Stimulated activated CD4-positive, alpha-beta T cell treated with anti-CD3 and anti-CD28 coated beads, Interleukin-4, amount 100 ng/mL, for 24 hours (primary cell): ENCODE measurements around the gene GALC.

ENCODE experiments used
- DNase-seq: peaks from one replicate; pipeline ENCODE4 v3.0.0-alpha.2; 2020

Gene GALC

DNA sequence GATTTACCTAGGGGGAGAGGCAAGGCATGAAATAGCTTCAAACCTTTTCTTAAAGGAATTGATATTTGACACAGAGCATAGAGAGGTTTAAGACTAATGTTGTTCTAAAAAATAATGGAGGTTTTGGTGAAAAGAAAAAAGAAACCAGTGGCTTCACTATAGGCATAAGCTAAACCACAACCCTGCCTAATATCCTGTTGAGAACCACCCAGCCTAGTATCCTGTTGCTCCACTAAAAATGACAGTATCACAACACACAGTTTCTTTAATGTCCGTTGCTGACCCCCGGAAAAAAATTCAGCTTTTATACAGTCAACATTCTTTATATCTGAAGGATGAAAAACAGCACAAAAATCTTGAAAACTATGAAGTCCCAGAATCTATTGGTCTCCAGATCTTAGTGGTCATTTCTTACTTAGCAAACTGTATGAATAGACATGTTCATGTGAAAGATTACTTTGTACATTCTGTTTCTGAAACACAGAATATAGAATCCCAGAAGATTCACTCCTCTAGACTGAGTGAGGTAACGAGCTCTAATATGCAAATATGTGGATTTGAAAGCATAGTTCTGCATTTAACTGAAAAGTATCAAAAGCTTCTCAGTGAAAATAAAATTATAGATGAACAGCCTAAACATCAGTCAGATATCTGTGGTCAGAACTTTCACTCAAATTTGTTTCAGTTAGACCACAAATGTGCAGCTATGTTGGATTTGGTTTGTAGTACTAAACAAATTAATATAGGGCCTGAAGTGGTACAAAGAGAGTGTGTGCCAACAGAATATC is 40.5 kb downstream of the GALC start:
- no peak for DNase-seq

DNA sequence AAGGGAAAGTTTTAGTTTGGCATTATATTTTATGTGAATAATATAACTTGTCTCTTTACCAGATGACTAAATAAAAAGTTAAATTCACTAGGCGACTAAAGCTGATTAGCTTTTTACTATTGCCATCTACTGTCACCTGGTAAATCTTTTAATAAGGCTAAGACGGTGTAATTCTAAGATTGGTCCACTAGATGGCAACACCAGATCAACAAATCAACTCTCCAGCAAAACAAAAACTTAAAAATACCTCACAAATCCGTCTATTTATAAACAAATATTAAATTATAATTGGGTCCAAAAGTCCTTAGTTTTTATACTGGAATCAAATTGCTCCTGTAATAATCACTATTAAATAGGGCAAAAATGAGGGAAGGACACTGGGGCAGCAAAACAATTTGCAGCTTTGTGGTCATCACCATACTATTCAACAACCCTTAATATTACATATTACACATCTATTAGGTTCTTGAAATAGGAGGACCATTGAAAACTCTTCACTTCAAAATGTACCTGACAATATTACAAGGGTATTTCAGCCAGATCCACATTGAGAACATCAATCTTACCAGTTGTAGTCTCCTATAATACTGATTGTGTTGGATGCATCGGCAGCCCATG is 47.9 kb downstream of the GALC start:
- DNase-seq = no peak

DNA sequence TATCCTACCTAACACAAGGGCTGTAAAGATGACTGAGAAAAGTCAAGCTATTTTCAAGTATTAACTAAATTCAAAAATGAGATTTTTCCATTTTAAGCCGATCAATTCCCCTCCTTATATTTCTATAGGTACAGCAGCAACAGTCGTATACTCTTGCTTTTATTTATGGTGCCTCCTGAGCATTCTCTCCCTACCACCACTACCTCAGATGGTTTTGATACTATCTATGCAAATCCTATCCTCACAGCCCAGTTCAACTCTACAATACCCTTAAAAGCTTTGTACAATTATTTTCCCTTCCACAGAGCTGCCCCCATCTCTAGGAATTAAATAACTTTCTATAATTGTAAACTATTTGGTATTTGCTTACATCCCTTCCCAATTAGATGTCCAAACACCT is 52.1 kb downstream of the GALC start:
- no peak for DNase-seq

DNA sequence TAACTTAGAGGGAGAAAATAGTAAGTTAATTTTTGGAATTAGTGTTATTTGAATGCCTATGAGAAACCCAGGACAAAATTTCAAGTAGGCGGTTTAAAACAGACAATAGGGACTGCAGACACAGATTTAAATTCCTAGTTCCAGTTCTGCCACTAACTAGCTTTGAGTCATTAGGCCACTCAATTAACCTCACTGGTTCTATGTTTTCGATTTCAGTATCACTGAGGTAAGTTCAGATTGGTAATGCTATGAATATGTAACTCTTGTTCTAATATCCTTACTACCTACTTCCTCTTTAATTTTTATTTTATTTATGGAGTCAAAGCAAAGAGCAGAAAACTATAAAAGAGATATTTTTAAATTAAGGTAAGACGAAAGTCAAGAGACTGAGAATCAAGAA is 52.6 kb downstream of the GALC start:
- DNase-seq = no peak

DNA sequence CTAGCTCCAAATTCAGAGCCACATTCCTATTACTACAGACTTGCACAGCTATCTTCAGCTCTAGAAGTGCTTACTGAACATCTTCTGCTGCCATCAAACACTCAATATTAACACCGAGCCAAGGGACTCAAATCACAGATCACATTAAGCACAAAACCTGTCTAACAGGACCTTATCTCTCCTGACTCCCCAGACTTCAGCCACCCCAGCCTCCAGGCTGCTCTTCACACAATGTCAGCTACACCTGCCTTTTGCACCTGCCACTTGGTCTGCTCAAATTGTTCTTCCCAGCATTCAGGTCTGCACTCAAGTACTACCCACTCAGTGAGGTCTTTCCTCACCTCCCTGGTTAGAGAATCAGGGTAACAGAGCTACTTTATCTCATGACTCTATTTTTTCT is 57.1 kb downstream of the GALC start:
- DNase-seq = no peak

DNA sequence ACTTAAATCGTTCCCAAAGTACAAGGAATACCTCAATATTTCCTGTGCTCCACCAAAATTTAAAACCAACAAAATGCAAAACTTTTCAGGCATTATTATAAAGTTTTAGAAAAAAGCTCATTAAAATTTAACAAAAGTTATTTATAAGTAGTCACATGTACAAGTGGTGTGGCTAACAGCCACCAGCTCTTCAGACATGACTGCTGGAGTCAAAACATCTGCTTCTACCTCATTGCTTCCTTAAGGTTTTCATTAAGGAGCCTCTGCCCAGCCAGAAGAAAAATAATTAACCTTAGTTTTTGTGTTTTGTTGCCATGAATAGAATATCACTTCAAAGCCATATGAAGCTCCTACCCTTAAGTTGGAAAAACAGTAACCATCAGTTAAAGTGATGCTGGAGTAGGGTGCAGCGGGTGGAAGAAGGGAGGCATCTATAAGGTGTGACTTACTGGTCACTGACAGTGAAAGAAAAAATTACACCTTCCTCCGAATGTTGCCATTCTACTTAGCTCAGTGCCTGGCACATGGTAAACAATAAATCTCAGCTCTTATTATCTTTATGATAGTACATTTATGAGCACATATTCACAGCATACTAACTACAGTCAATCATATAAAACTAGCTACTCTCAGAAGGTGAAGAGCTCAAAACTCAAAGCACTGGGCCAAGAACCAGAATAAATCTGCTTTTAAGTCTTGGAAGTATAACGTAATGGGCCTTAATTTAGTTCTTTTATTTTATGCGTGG is 57.7 kb downstream of the GALC start:
- DNase-seq = no peak

DNA sequence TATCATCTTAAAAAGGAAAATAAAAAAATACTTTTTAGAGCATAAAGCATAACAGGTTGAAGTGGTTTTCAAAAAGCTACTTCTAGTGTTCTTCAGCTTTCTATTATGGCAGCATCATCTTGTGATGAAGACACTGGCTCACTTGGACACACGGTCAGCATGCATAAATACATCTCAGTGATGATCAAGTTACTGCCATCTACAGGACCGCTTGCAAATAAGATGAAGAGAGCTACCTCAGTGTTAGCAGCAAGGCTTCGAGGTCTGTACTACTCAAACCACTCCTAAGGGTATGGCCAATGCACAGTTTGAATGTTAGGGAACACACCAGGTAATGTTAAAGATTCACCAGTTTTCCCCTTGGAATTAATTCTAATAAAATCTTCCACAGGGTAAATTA is 58.8 kb downstream of the GALC start:
- no peak for DNase-seq

DNA sequence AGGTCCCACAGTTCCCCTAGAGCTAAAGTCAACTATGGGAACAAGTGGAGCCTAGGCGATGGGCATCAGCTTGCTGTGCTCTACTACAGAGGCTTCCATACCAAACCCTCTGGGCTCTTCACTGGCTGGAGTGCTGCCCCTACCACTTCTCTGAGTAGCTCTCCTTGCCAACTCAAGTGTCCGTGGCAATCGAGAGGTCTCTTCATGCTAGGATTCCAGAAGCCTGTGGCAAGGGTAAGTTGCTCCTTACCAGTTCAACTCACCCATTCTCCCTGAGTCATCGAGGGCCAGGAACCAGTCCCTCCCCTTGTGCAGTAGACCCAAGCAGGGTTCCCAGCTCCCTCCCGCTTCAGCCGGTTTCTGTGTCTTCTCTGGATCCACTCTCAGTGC is 76.1 kb downstream of the GALC start:
- no peak for DNase-seq

DNA sequence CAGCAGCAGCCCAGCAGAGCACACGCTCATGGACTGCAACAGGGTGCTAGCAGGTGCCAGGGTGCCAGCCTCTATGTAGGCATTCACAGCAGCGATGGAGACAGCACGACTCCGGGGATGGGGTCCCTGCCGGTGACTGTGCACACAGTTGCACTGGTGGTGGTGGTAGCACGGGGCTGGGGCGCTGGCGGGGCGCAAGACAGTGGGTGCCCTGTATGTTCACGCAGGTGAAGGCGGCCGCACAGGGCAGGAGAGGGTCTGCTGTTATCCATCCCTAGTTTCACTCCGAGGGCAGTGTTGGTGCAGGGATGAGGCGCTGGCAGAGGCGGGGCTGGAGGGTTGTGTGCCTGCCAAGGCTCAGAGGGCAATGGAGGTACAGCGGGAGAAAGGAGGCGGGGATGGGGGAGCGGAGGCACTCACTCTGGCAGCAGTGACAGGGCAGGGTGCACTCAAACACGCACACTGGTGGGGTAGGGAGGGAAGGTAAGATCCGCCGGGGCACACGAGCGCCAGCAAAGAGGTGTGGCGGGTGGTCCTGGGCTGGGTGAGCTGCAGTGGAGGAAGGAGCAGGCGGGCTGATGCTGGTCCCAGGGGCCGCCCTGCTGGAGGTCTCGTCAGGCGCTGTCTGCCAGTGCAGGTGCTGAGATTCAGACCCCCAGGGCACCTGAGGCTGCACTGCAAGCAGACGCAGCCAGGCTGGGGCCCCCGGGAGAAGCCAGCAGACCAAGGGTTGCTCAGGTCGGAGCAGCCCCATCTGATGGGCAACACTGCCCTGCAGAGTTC is 76.7 kb downstream of the GALC start:
- no peak for DNase-seq

DNA sequence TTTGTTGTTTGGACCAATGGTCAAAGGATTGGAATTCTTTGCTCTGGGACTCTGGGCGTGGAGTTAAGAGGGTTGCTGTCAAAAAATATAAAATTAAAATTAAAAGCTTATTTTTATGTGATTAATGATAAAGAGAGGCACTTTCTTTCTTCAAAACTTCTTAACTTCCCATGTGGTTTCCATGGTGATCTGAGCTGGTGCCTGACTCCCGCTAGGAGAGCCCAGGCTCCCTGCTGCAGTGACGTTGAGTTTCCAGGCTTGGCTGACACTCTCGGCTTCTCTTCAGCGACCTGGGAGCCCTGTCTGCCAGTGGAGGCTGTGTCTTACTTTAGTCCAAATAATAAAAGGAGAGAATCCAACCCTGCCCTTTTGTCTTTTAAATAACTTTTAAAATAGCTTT is 84.4 kb downstream of the GALC start:
- no peak for DNase-seq

DNA sequence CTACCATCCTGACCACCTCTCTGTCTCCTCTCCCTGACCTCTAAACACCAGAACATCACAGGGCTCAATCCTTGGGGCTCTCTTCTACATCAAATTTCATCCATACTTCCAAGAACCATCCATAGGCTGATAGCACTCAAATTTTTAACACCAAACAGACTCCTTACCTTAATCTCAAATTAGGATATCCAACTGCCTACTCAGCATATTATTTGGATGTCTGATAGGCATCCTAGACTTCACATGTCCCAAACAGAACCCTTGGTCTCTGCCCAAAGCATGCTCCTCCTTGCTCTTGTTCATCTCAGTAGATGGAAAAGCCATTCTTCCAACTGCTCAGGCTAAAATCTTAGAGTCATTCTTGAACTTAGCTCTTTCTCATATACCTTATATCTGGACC is 91.3 kb downstream of the GALC start:
- no peak for DNase-seq

DNA sequence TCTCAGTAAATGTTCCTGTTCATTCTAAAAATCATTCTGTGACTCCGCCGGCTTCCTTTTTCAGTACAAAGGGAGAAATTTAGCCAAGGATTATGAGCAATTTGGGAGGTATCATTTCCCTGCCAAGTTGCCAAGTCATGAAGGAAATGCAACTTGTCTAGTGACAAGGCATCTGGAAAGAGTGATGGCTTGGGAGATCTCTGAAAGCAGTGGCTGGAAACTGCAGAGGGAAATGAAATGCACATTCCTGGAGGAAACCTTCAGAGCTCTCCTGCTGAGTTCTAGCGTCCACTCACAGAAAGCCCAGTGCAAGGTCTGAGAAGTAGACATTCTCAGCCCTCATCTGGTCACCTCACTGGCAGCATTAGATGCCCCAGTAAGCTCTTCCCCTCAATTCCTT is 91.7 kb downstream of the GALC start:
- DNase-seq = no peak

DNA sequence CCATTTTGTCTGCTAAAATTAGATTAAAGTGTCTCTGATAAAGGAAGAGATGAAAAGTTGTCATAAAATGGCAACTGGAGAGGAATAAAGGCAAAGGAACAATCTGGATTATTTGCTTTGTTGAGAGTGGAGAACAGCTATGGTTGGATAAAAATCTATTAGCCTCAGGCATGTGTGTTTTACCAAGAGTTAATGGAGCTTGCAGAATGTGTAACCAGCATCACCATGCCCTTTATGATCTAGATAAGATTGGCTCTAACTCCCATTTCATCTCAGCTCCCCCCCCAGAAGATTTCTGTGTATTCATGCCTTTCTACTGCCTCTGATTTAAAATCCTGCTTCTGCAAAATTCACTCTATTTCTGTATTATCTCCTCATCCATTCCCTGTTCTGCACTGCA is 93.8 kb downstream of the GALC start:
- no peak for DNase-seq

DNA sequence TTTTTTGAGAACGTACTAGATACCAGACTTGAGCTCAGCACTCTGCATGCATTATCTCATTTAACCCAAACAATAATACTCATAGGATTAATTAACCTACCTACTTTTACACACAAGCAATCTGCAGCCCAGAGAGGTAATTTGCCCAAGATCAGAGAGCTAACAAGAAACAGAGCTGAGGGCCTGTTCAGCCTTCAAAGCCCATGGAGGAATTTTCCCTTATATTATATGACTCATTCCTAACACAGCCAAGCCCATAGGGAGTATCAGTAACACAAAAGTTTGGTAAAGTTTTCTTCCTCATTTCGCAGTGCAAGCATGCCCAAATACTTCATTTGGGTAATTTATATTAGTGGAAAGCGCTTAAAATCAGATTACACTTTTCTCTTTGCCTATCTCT is 94.7 kb downstream of the GALC start:
- no peak for DNase-seq

DNA sequence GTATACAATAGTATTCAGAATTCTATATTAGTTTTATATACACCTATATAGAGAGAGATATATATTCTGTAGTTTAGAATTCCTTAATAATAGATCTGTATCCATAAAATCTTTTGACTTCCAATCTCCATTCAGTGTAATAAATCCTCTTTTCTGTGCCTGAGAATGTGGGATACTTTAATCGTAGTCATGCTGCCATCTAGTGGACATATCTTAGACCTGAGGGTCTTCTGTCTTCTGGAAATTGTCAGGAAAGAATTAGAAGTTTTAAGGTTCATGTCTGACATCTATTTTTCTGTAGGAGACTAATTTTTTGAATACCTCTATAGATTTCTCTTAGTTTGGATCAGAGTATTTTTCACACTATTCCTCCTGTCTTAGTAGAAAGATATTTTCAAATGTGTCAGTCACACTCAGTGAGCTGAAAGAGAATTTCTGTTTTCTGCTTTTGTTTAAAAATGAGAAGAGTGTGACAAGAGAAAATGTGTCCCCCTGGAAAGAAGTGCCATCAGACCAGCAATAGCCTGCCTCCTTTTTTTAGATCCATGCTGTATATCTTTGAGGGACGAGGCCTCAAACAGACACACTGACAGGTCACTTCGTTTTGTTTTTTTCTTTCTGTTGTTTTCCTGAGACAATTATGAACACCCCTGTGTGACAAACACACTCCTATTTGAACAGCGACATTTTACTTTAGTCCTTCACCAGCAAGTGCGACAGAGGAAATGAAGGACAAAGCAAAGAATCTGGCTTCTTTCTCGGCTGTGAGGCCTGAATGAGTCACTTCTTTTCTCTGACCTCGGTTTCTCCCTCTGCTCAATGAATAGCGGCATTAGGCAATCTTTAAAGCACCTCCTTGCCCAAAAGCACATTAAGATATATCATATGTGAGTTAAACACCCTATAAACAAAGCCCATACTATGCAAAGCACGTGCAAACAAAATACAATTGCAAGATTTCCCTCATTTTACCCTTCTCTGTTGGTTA is 96.3 kb downstream of the GALC start:
- DNase-seq = peak; percentile 4

DNA sequence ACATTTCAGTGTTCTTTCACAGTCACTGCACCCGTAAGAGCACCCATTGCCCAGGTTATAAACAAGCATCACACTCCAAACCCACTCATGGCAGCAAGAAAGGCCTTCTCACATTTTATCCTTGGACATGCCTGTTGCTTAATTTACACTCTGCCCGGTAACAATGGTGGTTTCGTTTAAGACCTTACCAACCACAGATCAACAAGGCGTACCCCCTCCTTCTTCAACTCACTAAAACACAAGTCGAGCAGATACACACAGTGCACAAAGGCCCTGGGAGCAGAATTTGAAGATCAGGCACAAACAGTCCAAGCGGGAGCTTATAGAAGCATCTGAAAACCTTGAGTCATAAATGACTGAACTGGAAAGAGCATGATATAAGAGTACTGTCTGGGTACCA is 98.1 kb downstream of the GALC start:
- DNase-seq = no peak

DNA sequence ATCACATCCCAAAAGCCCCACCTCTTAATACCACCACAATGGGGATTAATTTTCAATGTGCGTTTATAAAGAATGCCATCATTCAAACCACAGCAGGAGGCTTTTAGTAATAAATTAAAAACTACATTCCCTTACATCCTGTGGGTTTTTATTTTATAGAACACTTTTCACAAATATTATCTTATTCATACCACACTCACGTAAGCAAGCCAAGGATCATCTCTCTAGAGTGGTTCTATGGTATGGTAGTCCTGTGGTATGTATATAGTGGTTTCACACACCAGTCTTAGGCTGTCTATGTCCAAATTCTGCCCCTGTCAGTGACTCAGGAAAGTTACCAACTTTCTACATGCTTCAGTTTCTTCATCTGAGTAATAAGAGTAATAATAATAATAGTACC is 100.2 kb downstream of the GALC start:
- no peak for DNase-seq

DNA sequence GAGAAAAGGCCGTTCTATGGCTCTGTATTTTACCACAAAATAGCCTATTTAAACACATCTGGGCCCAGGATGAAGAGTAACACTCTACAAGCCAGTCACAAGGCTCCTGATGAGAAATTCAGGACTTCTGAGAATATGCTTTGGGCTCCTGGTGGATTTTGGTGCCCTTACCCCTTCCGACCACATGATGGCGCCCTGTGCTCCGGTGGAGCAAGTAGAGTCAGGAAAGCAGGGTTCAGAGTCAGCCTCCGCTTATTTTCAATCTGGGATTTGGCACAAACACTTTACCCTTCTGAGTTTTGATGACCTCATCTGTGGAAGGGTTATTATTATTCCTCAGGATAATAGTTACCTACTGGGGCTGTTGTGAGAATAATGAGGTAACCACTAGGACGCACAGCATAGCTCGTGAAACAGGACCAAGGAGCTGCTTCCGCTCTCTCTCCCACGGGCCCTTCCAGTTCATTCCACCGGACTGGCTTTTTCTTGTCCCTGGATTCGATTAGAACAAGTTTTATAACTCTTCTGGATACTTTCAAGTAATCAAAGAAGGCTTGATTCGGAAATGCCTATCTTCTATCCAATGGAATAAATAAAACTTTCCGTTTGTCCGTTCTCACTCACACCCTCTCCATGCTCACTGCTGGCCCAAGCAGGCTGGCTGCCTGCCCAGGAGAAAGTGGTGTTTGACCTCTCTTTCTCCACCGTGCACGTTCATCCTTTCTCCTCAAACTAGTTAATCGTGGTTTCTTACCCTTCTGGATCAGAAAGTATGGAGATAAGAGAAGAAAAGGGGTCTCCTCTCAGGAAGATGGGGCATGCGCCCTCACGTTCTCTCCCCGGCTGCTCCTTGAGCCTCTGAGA is 104.6 kb downstream of the GALC start:
- DNase-seq = no peak

DNA sequence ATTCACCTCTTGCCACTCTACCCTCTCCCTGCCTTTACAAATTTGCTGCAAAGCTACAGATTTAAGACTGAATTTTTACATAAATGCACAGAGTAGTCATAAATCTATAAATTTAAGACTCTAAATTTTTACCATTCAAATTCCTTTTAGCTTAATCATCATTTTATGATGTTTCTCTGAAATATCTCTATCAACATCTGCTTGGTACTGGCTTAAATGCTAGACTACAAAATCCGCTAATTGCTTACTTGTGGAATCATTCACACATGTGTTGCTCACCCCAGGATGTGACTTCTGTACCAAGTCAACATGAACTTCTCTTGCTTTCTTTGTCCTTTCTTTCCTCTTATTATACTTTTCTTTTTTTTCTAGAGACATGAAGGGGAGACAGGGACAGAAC is 109.2 kb downstream of the GALC start:
- DNase-seq = no peak
